ENCODE results near the gene RAB3A.

- peak; percentile 98 for TF ChIP-seq CTCF (IDR thresholded peaks at IDR 0.05; ENCODE audit: low read depth, low read length)
- no peak for TF ChIP-seq EZH2phosphoT487 (IDR thresholded peaks at IDR 0.05; ENCODE audit: low read depth)
Observed at GRCh38 chr19:18251587-18252369, 47.9 kb upstream of the RAB3A start.
